ENCODE data around the gene TOP2B. TPM values are rescaled to one million over a fixed set of nuclear protein-coding genes. Genes with fewer than 3 reads are reported as not detected.
A peak's percentile ranks its signal among the peaks of the same experiment; 100 is the strongest.

Gene TOP2B
- total and polyA plus RNA-seq, 9 of the 15 experiments (the other 6 are each of a cell fraction or from before 2014, with no cell fraction given), result 45.3 to 186 (median 134) TPM

DNA sequence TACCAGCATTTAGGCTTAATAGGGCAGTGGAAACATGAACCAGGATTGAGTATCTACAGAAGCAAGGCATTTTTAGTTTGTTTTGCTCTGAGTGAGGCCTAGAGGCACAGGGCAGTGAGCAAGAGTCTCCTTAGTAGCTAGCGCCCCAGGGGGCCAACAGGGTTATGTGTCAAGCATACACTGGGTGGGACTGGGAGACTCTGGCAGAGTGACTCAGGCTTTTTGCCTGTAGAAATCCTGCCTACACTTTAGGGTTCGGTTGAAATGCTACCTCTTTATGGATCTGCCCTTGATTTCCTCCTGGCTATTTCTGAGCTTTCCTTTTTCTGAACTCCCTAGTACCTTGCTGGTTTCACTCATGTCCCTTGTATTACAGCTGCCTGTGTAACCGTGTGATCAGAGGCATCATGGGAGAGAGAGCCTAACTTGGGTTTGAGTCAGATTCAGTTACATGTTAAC is 72.2 kb downstream of the TOP2B start (continued):
- TF ChIP-seq REST (IDR thresholded peaks at IDR 0.05; ENCODE audit: borderline replicate concordance), result peak; percentile 54
- TF ChIP-seq REST (CRISPR knock-in tag; IDR thresholded peaks at IDR 0.05; ENCODE audit: low read depth), result no peak
- TF ChIP-seq ZZZ3 (IDR thresholded peaks at IDR 0.05), result no peak
- TF ChIP-seq, protein P1, sequence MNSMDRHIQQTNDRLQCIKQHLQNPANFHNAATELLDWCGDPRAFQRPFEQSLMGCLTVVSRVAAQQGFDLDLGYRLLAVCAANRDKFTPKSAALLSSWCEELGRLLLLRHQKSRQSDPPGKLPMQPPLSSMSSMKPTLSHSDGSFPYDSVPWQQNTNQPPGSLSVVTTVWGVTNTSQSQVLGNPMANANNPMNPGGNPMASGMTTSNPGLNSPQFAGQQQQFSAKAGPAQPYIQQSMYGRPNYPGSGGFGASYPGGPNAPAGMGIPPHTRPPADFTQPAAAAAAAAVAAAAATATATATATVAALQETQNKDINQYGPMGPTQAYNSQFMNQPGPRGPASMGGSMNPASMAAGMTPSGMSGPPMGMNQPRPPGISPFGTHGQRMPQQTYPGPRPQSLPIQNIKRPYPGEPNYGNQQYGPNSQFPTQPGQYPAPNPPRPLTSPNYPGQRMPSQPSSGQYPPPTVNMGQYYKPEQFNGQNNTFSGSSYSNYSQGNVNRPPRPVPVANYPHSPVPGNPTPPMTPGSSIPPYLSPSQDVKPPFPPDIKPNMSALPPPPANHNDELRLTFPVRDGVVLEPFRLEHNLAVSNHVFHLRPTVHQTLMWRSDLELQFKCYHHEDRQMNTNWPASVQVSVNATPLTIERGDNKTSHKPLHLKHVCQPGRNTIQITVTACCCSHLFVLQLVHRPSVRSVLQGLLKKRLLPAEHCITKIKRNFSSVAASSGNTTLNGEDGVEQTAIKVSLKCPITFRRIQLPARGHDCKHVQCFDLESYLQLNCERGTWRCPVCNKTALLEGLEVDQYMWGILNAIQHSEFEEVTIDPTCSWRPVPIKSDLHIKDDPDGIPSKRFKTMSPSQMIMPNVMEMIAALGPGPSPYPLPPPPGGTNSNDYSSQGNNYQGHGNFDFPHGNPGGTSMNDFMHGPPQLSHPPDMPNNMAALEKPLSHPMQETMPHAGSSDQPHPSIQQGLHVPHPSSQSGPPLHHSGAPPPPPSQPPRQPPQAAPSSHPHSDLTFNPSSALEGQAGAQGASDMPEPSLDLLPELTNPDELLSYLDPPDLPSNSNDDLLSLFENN (IDR thresholded peaks at IDR 0.05; ENCODE audit: low read depth in 2 of 2, low read length in 2 of 2), result peak in 1 of 2 experiments; percentile 35; a peak in 1 of 4 replicates
- TF ChIP-seq ELF2 (CRISPR knock-in tag; IDR thresholded peaks at IDR 0.05), result no peak
- no peak for TF ChIP-seq ZNF239 (CRISPR knock-in tag; IDR thresholded peaks at IDR 0.05)
- peak; percentile 68 for TF ChIP-seq POLR2A (conservative IDR thresholded peaks at IDR 0.05)
- no peak for TF ChIP-seq ZNF23 (CRISPR knock-in tag; IDR thresholded peaks at IDR 0.05)
- TF ChIP-seq, protein P2, sequence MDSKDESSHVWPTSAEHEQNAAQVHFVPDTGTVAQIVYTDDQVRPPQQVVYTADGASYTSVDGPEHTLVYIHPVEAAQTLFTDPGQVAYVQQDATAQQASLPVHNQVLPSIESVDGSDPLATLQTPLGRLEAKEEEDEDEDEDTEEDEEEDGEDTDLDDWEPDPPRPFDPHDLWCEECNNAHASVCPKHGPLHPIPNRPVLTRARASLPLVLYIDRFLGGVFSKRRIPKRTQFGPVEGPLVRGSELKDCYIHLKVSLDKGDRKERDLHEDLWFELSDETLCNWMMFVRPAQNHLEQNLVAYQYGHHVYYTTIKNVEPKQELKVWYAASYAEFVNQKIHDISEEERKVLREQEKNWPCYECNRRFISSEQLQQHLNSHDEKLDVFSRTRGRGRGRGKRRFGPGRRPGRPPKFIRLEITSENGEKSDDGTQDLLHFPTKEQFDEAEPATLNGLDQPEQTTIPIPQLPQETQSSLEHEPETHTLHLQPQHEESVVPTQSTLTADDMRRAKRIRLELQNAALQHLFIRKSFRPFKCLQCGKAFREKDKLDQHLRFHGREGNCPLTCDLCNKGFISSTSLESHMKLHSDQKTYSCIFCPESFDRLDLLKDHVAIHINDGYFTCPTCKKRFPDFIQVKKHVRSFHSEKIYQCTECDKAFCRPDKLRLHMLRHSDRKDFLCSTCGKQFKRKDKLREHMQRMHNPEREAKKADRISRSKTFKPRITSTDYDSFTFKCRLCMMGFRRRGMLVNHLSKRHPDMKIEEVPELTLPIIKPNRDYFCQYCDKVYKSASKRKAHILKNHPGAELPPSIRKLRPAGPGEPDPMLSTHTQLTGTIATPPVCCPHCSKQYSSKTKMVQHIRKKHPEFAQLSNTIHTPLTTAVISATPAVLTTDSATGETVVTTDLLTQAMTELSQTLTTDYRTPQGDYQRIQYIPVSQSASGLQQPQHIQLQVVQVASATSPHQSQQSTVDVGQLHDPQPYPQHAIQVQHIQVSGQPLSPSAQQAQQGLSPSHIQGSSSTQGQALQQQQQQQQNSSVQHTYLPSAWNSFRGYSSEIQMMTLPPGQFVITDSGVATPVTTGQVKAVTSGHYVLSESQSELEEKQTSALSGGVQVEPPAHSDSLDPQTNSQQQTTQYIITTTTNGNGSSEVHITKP (IDR thresholded peaks at IDR 0.05; ENCODE audit: partially characterized antibody), result peak; percentile 29
- TF ChIP-seq TEAD4 (IDR thresholded peaks at IDR 0.05; ENCODE audit: low read length), result peak; percentile 42
- no peak for TF ChIP-seq TEAD4 (CRISPR knock-in tag; IDR thresholded peaks at IDR 0.05; ENCODE audit: borderline replicate concordance)
- TF ChIP-seq SIX5 (IDR thresholded peaks at IDR 0.05; ENCODE audit: borderline replicate concordance in 1 of 2, insufficient read depth in 1 of 2, low read depth in 1 of 2, low read length in 2 of 2), result no peak
- no peak for TF ChIP-seq GABPB2 (CRISPR knock-in tag; conservative IDR thresholded peaks at IDR 0.05)
- TF ChIP-seq ARNT (IDR thresholded peaks at IDR 0.05), result 0 out of 4 replicates have a peak, but pooled peaks of 1 of the 2 experiments have one; percentile 34
